SH-SY5Y (cell line): ENCODE data around the gene FRY.

ENCODE experiments used
- GATA2 ChIP-seq: IDR thresholded peaks from 2 replicates; pipeline ENCODE4 v1.6.1; 2011; ENCODE audit warnings: mild to moderate bottlenecking, low read depth, low read length
- GATA3 ChIP-seq: IDR thresholded peaks from 2 replicates; pipeline ENCODE4 v1.6.1; 2011; ENCODE audit warnings: low read depth, mild to moderate bottlenecking, low read length, moderate library complexity

DNA sequence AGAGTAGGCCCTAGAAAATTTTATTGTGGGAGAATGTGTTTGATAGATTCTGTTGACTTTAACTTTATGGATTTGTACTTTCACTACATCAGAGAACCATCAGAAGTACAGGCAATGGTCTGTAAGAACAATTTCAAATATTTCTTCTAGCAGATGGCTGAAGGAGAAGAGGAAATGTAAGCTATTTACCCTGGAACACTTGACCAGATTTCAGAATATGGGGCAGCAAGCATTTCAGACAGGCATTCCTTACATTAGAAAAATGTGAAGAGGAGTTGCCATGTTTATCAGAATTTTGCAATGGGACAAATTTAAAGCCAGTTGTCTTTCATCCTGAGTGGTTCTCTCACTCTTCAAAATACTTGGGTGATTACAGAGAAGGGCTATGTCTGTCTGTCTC, 7.5 kb downstream of the FRY start:
- TF ChIP-seq GATA2 = no peak
- no peak for TF ChIP-seq GATA3
